Body of pancreas (tissue), 4 donors: Measurements from ENCODE around the gene MYBBP1A. TPM values are rescaled to one million over a fixed set of nuclear protein-coding genes. Genes with fewer than 3 reads are reported as not detected.
"Not testable (repeated sequence)": the region's sequence is repeated elsewhere in the genome, so short reads cannot be mapped to it uniquely, and the experiment has no call there.

Source experiments
- ATAC-seq: fragments of 150-250 bp; one replicate; pipeline ENCODE4 v1.9.1; 2016
- DNase-seq, 4 donors: peaks; one replicate each; pipeline ENCODE4 v3.0.0-alpha.2; 2019
- H3K27ac ChIP-seq, 4 donors: fragments of 200-600 bp; sonication (generic); 1 replicate in 3 of 4; 2 replicates in 1 of 4; pipeline versions ENCODE4 v1.5.1 to v1.6.1; 2016 to 2019; ENCODE audit warnings: mild to moderate bottlenecking in 1 of 4, mixed read lengths in 1 of 4, moderate library complexity in 1 of 4
- H3K27me3 ChIP-seq, 2 donors: fragments of 200-600 bp; sonication (generic); one replicate each; pipeline ENCODE4 v1.6.0; 2016; ENCODE audit warnings: mild to moderate bottlenecking in 1 of 2
- H3K36me3 ChIP-seq, 2 donors: fragments of 200-600 bp; sonication (generic); replicated peaks in 1 of 2; 2 replicates each; pipeline ENCODE4 v1.5.1; 2016; ENCODE audit warnings: low read depth in 2 of 2; ENCODE audit not compliant: insufficient read depth in 1 of 2
- H3K4me1 ChIP-seq: fragments of 200-600 bp; sonication (generic); one replicate; pipeline ENCODE4 v1.6.0; 2016
- H3K4me3 ChIP-seq, 2 donors: fragments of 200-600 bp; sonication (generic); 1 replicate in 1 of 2; 2 replicates in 1 of 2; pipeline ENCODE4 v1.5.1; 2016 to 2019
- H3K9me3 ChIP-seq, 3 donors: fragments of 200-600 bp; sonication (generic); 1 replicate in 2 of 3; 2 replicates in 1 of 3; pipeline ENCODE4 v1.5.1; 2016
- POLR2A ChIP-seq, 3 donors: fragments of 450-650 bp; IDR thresholded peaks; one replicate each; pipeline ENCODE4 v1.6.1; 2016; ENCODE audit warnings: antibody characterized with exemption in 3 of 3, mild to moderate bottlenecking in 2 of 3
- WGBS, 2 donors: methylation state at CpG; one replicate each; pipeline ENCODE4 v1.1.5; 2017; 5-methylcytosine and 5-hydroxymethylcytosine counted together
- intact Hi-C: fragments of 100-400 bp; cut with DNase I; formaldehyde crosslinking; loops from one replicate; pipeline ENCODE4 v1.15.1; 2023
- total RNA-seq, 2 donors: library from RNA; depleted of rRNA; stranded (reverse); fragments of >200 nt; gene quantifications; one replicate each; pipeline ENCODE4 v1.1.0, GENCODE V29; 2016
- TF ChIP-seq, protein P1 (sequence below), 7 experiments: fragments of 450-650 bp in 4 of 7; fragments of 200-600 bp in 3 of 7; sonication (generic) in 3 of 7; IDR thresholded peaks; one replicate each; pipeline ENCODE4 v1.5.1; 2016 to 2019; ENCODE audit warnings: antibody characterized with exemption in 7 of 7

The MYBBP1A gene
- total RNA-seq, 2 donors from 2014 or later, result 37.9 to 105 TPM

DNA sequence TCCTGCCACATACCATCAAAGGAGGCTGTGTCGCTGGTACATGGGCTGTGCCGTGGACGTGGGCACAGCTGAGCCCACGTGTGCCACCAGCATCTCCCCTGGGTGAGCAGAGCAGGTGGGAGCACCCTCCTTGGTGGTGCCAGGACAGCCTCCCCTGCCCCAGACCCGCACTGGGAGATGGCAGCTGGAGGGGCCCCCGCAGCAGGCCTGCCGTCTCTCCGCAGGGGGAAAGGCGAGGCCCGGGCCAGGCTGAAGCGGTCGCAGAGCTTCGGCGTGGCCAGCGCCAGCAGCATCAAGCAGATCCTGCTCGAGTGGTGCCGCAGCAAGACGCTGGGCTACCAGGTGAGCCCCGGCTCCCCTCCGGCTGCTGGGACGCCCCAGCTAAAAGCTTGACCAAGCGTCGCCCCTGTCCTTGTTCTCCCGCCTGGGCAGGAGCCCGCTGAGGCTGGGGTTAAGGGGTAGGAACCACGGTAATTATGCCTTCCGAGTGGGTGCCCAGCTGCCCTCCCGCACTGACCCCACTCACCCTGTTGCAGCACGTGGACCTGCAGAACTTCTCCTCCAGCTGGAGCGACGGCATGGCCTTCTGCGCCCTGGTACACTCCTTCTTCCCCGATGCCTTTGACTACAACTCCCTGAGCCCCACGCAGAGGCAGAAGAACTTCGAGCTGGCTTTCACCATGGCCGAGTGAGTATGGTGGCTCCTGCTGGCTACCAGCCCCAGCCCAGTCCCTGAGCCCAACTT lies 41.6 kb upstream of the MYBBP1A start:
- DNase-seq (no peak), ATAC-seq (no peak)
- TF ChIP-seq POLR2A (IDR thresholded peaks at IDR 0.05), result no peak
- TF ChIP-seq, protein P1, sequence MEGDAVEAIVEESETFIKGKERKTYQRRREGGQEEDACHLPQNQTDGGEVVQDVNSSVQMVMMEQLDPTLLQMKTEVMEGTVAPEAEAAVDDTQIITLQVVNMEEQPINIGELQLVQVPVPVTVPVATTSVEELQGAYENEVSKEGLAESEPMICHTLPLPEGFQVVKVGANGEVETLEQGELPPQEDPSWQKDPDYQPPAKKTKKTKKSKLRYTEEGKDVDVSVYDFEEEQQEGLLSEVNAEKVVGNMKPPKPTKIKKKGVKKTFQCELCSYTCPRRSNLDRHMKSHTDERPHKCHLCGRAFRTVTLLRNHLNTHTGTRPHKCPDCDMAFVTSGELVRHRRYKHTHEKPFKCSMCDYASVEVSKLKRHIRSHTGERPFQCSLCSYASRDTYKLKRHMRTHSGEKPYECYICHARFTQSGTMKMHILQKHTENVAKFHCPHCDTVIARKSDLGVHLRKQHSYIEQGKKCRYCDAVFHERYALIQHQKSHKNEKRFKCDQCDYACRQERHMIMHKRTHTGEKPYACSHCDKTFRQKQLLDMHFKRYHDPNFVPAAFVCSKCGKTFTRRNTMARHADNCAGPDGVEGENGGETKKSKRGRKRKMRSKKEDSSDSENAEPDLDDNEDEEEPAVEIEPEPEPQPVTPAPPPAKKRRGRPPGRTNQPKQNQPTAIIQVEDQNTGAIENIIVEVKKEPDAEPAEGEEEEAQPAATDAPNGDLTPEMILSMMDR (IDR thresholded peaks at IDR 0.05), result no peak
- Histone ChIP-seq H3K4me1 (no peaks in the 10 kb centered on the region), H3K27ac (no peak overlapping the region), H3K4me3 (no peak overlapping the region), H3K27me3 (peaks cover 0 to 3% of the 10 kb centered on the region in 2 donors), H3K36me3 (no peaks in the 10 kb centered on the region), H3K9me3 (no peaks in the 10 kb centered on the region)
- WGBS, 2 donors, result 83 to 89% methylated on average over 16 to 33 of the region's 36 CpGs
- intact Hi-C loops, result no loop called here

DNA sequence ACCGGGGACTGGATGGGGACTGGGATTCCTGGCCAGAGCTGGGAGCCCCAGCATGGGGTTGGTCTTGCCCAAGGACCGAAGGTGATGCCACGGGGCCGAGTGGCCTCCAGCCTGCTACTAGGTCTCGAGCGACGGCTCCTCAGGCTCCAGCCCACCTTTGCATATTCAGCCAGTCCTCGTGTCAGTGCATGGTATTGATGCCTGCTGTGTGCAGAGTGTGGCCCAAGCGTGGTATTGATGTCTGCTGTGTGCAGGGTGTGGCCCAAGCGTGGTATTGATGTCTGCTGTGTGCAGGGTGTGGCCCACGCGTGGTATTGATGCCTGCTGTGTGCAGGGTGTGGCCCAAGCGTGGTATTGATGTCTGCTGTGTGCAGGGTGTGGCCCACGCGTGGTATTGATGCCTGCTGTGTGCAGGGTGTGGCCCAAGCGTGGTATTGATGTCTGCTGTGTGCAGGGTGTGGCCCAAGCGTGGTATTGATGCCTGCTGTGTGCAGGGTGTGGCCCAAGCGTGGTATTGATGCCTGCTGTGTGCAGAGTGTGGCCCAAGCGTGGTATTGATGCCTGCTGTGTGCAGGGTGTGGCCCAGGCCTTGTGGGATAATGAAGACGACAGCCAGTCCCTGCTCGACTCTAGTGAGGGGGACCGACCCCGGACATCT lies 40.6 kb upstream of the MYBBP1A start:
- H3K9me3 ChIP-seq, intact Hi-C loops, H3K27me3 ChIP-seq, H3K4me3 ChIP-seq, DNase-seq, H3K4me1 ChIP-seq, ATAC-seq, H3K27ac ChIP-seq, H3K36me3 ChIP-seq: not testable (repeated sequence)
- WGBS, 2 donors, result 81 to 85% methylated on average over 12 to 22 of the region's 23 CpGs

DNA sequence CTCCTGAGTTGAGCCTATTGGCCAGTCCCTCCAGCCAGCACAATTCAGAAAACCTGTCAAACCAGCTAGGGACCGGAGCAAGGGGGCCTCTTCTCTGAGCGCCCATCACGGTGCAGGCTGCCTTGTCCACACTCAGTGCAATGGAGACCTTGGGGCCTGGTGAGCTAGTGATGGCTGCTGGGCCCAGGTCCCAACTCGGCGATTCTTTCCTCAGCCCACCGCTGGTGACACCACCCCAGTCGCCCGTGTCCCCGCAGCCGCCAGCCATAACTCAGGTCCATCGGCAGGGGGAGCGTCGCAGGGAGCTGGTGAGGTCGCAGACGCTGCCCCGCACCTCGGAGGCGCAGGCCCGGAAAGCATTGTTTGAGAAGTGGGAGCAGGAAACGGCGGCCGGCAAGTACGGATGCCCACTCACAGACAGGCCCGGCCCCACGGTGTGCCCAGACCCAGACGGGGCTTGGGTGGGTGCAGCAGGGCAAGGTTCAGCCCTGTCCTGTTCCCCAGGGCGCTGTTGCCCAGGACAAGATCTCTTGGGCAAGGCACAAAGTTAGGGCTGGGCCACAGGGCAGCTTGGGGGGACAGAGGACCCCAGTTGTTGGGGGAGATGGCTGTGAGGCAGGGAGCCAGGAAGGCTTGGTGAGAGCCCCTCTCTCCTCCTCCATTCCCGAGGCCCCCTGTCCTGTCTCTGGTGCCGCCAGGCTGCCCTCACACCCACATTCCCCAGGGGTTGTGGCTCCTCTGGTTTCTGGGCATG lies 39.9 kb upstream of the MYBBP1A start:
- Histone ChIP-seq H3K36me3 (no peaks in the 10 kb centered on the region), H3K4me3 (no peak overlapping the region), H3K27ac (no peak overlapping the region), H3K9me3 (no peaks in the 10 kb centered on the region), H3K27me3 (peaks cover 0 to 3% of the 10 kb centered on the region in 2 donors), H3K4me1 (no peaks in the 10 kb centered on the region)
- DNase-seq, result peak in 3 of 4 donors; percentile 23 to 45 (median 35)
- intact Hi-C loops, result no loop called here
- TF ChIP-seq, protein P1 (IDR thresholded peaks at IDR 0.05), result peak in 6 of 7 experiments; percentile 16 to 49 (median 36)
- no peak for TF ChIP-seq POLR2A (IDR thresholded peaks at IDR 0.05)
- ATAC-seq, result peak; percentile 35
- WGBS, 2 donors, result 32 to 44% methylated on average over 16 to 29 of the region's 29 CpGs

DNA sequence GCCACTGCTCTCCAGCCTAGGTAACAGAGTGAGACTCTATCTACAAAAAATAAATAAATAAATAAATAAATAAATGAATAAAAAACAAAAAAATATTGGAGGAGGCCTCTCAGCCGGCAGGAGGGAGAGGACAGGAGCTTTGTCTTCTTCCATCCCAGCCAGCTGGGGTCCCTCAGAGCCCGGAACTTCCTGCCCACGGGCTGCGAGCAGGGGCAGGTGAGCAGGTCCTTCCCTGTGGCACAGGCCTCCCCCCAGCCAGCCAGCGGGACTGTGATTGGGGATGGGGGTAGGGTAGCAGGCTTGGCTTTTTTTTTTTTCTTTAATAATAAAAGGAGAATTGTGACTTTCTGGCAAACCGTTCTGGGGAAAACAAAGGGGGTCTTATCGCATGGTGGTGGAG lies 39.2 kb upstream of the MYBBP1A start:
- Histone ChIP-seq H3K4me1 (no peaks in the 10 kb centered on the region), H3K9me3 (no peaks in the 10 kb centered on the region), H3K27ac (no peak overlapping the region), H3K27me3 (peaks cover 0 to 3% of the 10 kb centered on the region in 2 donors), H3K4me3 (no peak overlapping the region), H3K36me3 (no peaks in the 10 kb centered on the region)
- no peak for ATAC-seq
- intact Hi-C loops, result no loop called here
- 83 to 90% methylated on average over 7 of the region's 7 CpGs for WGBS, 2 donors
- TF ChIP-seq, protein P1 (IDR thresholded peaks at IDR 0.05), result no peak
- no peak for TF ChIP-seq POLR2A (IDR thresholded peaks at IDR 0.05)
- no peak for DNase-seq

DNA sequence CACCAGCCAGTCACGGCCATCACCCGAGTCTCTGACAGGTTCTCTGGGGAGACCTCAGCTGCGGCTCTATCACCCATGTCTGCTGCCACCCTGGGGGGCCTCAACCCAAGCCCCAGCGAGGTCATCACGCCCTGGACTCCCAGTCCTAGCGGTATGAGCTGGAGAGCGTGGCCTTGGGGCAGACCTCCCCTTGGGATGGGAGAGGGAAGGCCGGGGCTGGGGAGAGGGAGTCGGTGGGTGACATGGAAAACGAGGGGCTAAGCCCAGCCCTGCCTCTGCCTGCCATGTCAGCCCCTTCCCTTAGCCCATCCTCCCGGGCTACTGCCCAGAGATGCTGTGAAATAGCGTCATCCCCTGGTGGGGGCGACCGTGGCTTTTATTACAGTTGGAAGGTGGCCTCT lies 37.8 kb upstream of the MYBBP1A start:
- intact Hi-C loops, result no loop called here
- TF ChIP-seq POLR2A (IDR thresholded peaks at IDR 0.05), result no peak
- TF ChIP-seq, protein P1 (IDR thresholded peaks at IDR 0.05), result no peak
- Histone ChIP-seq H3K27ac (no peak overlapping the region), H3K4me1 (no peaks in the 10 kb centered on the region), H3K9me3 (no peaks in the 10 kb centered on the region), H3K4me3 (no peak overlapping the region), H3K27me3 (peaks cover 0 to 3% of the 10 kb centered on the region in 2 donors), H3K36me3 (no peaks in the 10 kb centered on the region)
- ATAC-seq (no peak), DNase-seq (no peak)
- 78 to 96% methylated on average over 5 to 11 of the region's 14 CpGs for WGBS, 2 donors
